ENCODE measurements around the gene TLCD2.

Gene TLCD2

DNA sequence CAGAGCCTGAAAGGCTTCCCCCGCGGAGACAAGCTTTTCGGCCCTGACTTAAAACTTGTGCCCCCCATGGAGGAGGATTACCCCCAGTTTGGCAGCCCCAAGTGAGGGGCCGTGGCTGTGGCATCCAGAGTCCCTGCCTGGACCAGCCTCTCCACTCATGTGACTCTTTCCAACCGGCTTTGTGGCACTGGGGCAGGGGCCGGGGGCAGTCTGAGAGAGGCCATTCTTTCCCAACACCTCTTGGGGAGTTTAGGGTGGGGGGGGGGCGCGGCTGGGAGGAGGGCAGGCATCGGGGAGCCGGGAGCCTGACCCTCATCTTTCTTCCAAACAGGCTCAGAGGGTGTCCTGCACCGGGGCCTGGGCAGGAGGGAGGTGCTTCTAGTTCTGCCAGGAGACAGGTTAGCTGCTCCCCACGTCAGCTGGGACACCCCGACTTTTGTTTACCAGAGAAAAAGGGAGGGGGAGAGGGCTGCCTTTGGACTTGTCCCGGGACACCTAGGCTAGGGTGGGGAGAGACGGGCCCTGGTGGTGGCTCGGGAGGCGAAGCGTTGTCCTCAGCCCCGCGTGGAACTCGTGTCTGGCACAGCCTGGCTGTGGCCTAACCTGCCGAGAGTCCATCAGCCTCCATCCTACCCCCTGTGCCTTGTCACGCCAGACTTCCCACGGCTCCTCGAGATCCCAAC, 44.4 kb upstream of the TLCD2 start:
- Mint-ChIP-seq H3K27me3 (ENCODE audit: low read depth, poor library complexity) (peaks cover 14% of the 10 kb centered on the region), H3K4me3 (no peak overlapping the region), H3K36me3 (ENCODE audit: low read depth) (no peaks in the 10 kb centered on the region), H3K4me1 (peaks cover 47% of the 10 kb centered on the region), H3K9me3 (no peaks in the 10 kb centered on the region), H3K27ac (no peak overlapping the region)
- DNase-seq = no peak
- TF ChIP-seq, protein P1, sequence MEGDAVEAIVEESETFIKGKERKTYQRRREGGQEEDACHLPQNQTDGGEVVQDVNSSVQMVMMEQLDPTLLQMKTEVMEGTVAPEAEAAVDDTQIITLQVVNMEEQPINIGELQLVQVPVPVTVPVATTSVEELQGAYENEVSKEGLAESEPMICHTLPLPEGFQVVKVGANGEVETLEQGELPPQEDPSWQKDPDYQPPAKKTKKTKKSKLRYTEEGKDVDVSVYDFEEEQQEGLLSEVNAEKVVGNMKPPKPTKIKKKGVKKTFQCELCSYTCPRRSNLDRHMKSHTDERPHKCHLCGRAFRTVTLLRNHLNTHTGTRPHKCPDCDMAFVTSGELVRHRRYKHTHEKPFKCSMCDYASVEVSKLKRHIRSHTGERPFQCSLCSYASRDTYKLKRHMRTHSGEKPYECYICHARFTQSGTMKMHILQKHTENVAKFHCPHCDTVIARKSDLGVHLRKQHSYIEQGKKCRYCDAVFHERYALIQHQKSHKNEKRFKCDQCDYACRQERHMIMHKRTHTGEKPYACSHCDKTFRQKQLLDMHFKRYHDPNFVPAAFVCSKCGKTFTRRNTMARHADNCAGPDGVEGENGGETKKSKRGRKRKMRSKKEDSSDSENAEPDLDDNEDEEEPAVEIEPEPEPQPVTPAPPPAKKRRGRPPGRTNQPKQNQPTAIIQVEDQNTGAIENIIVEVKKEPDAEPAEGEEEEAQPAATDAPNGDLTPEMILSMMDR (IDR thresholded peaks at IDR 0.05) = no peak

DNA sequence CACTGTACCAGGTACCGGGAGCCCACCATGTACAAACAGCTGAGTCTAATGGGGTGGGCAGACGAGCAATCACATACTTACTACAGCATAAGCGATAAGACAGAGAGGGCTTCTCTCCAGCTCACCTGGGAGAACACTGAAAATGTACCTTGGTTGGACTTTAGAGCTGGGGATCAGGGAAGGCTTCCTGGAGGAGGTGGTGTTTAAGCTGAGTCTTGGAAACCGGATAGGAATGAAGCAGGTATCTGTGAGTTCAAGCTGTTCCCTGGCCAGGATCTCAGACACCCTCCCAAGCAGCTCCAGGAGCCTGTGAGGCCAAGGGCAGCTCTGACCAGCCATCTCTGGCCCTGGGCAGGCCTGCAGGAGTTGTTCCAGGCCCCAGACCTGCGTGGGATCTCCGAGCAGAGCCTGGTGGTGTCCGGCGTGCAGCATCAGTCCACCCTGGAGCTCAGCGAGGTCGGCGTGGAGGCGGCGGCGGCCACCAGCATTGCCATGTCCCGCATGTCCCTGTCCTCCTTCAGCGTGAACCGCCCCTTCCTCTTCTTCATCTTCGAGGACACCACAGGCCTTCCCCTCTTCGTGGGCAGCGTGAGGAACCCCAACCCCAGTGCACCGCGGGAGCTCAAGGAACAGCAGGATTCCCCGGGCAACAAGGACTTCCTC, 43.7 kb upstream of the TLCD2 start:
- Mint-ChIP-seq H3K36me3 (ENCODE audit: low read depth) (no peaks in the 10 kb centered on the region), H3K4me1 (peaks cover 49% of the 10 kb centered on the region), H3K27ac (no peak overlapping the region), H3K9me3 (no peaks in the 10 kb centered on the region), H3K4me3 (no peak overlapping the region), H3K27me3 (ENCODE audit: low read depth, poor library complexity) (peaks cover 17% of the 10 kb centered on the region)
- TF ChIP-seq, protein P1 (IDR thresholded peaks at IDR 0.05) = no peak
- DNase-seq = no peak

DNA sequence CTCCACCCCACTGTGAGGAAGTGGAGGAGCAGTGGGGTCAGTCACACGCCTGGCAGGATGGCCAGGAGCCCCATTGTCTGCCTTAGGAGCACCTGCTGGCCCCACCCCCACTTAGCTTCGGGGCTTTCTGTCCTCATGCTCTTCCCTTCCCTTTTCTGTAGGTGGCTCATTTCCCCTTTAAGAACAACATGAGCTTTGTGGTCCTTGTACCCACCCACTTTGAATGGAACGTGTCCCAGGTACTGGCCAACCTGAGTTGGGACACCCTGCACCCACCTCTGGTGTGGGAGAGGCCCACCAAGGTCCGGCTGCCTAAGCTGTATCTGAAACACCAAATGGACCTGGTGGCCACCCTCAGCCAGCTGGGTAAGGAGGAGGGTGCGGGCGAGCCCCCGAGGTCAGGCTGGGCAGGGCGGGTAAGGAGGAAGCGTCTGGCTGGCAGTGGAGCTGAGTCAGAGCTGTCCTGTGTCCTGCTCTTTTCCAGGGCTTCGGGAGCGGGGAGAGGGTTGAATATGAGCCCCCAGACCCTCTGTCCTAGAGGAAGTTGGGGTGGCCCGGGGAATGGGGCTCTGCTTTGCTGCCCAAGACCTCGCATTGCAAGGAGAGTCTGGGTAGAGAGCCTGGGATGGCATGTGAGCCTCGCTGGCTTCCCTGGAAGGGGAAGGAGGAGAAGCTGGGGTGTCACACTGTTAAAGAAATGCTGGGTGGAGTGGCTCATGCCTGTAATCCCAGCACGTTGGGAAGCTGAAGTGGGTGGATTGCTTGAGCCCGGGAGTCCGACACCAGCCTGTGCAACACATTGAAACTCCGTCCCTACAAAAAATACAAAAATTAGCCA, 42.5 kb upstream of the TLCD2 start:
- DNase-seq = no peak
- Mint-ChIP-seq H3K9me3 (no peaks in the 10 kb centered on the region), H3K27ac (peak overlapping the region; percentile 36), H3K4me3 (no peak overlapping the region), H3K27me3 (ENCODE audit: low read depth, poor library complexity) (peaks cover 14% of the 10 kb centered on the region), H3K4me1 (peaks cover 48% of the 10 kb centered on the region), H3K36me3 (ENCODE audit: low read depth) (no peaks in the 10 kb centered on the region)
- TF ChIP-seq, protein P1 (IDR thresholded peaks at IDR 0.05) = no peak

DNA sequence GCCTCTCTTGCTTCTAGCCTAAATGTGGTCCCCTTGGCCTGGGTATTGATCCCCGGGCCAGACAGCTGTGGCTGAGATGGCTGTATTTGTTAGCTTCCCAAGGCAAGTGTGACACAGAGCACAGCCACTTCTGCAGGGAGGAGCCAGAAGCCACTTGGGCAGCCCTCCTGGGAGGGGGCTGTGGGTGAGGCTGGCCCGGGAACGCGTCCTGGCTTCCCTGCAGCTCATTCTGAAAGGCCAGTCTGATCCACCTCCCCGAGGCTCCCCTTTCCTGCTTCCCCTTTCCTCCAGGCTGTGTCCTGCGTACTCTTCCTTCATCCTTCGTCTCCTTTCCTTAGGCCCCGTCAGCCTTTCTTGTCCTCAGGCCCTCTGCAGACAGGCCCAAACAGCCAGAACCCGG, 40.5 kb upstream of the TLCD2 start:
- Mint-ChIP-seq H3K27ac (no peak overlapping the region), H3K9me3 (no peaks in the 10 kb centered on the region), H3K27me3 (ENCODE audit: low read depth, poor library complexity) (peaks cover 11% of the 10 kb centered on the region), H3K4me1 (peaks cover 39% of the 10 kb centered on the region), H3K36me3 (ENCODE audit: low read depth) (no peaks in the 10 kb centered on the region), H3K4me3 (no peak overlapping the region)
- TF ChIP-seq, protein P1 (IDR thresholded peaks at IDR 0.05) = no peak
- DNase-seq = no peak

DNA sequence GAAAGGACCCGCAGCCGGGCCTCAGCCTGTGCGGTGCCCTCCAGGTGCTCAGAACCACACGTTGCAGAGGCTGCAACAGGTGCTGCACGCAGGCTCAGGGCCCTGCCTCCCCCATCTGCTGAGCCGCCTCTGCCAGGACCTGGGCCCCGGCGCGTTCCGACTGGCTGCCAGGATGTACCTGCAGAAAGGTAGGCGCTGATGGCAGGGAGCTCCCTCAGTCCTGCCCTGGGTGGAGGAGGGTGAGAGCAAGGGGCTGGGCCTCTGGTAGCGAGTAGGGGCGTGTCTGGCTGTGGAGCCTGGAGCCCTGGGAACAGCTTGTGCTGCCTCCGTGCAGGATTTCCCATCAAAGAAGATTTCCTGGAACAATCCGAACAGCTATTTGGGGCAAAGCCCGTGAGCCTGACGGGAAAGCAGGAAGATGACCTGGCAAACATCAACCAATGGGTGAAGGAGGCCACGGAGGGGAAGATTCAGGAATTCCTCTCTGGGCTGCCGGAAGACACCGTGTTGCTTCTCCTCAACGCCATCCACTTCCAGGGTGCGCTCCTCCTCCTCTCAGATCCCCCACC, 36.9 kb upstream of the TLCD2 start:
- H3K4me3 Mint-ChIP-seq = no peak overlapping the region
- H3K27me3 Mint-ChIP-seq (ENCODE audit: low read depth, poor library complexity) = peaks cover 7% of the 10 kb centered on the region
- H3K4me1 Mint-ChIP-seq = peaks cover 23% of the 10 kb centered on the region
- H3K36me3 Mint-ChIP-seq (ENCODE audit: low read depth) = no peaks in the 10 kb centered on the region
- TF ChIP-seq, protein P1 (IDR thresholded peaks at IDR 0.05) = no peak
- H3K27ac Mint-ChIP-seq = no peak overlapping the region
- no peak for DNase-seq
- peaks cover 6% of the 10 kb centered on the region for H3K9me3 Mint-ChIP-seq
